Lung (tissue), 12 donors: ENCODE data around the gene EGFR. TPM values are rescaled to one million over a fixed set of nuclear protein-coding genes. Genes with fewer than 3 reads are reported as not detected.

Experiments
- ATAC-seq: fragments of 200-7000 bp; cut with Tn5 transposase; one replicate; pipeline ENCODE4 v1.9.1; 2020; ENCODE audit warnings: moderate number of reproducible peaks; ENCODE audit not compliant: insufficient read depth, low FRiP score
- DNase-seq, 3 donors: peaks; one replicate each; pipeline ENCODE4 v3.0.0-alpha.2; 2013 to 2017
- H3K27ac ChIP-seq, 2 donors: one replicate each; pipeline ENCODE4 v1.5.1; 2013; ENCODE audit warnings: mild to moderate bottlenecking in 2 of 2, moderate library complexity in 2 of 2, control low read depth in 1 of 2, inconsistent platforms in 1 of 2, low read depth in 1 of 2, low read length in 1 of 2
- H3K27me3 ChIP-seq, 3 donors: one replicate each; pipeline ENCODE4 v1.5.1; 2013; ENCODE audit warnings: low read length in 2 of 3; ENCODE audit not compliant: control insufficient read depth in 3 of 3, insufficient read depth in 3 of 3
- H3K36me3 ChIP-seq, 4 donors: one replicate each; pipeline ENCODE4 v1.5.1; 2013; ENCODE audit warnings: low read length in 4 of 4, mild to moderate bottlenecking in 1 of 4, moderate library complexity in 1 of 4; ENCODE audit not compliant: control insufficient read depth in 4 of 4, insufficient read depth in 4 of 4
- H3K4me1 ChIP-seq, 5 donors: one replicate each; pipeline ENCODE4 v1.5.1; 2013; ENCODE audit warnings: low read length in 5 of 5, mild to moderate bottlenecking in 2 of 5, moderate library complexity in 1 of 5; ENCODE audit not compliant: control insufficient read depth in 5 of 5, insufficient read depth in 5 of 5
- H3K4me3 ChIP-seq: one replicate; pipeline ENCODE4 v1.5.1; 2013; ENCODE audit warnings: mild to moderate bottlenecking, control low read depth, moderate library complexity
- H3K9ac ChIP-seq, 2 donors: one replicate each; pipeline ENCODE4 v1.5.1; 2013; ENCODE audit warnings: low read length in 2 of 2, control low read depth in 1 of 2; ENCODE audit not compliant: insufficient read depth in 1 of 2
- H3K9me3 ChIP-seq, 4 donors: one replicate each; pipeline ENCODE4 v1.5.1; 2013; ENCODE audit warnings: low read length in 3 of 4, mild to moderate bottlenecking in 1 of 4, moderate library complexity in 1 of 4; ENCODE audit not compliant: control insufficient read depth in 4 of 4, insufficient read depth in 3 of 4
- CTCF ChIP-seq: IDR thresholded peaks from 2 replicates; pipeline ENCODE4 v1.5.1; 2012; ENCODE audit warnings: mild to moderate bottlenecking; ENCODE audit errors: control extremely low read depth, extremely low read depth
- WGBS, 2 donors: extraction: QIAGEN DNeasy Blood & Tissue Kit; methylation state at CpG; one replicate each; pipeline ENCODE4 v1.1.7; 2013; 5-methylcytosine and 5-hydroxymethylcytosine counted together
- polyA plus RNA-seq, 2 donors: library from polyadenylated mRNA; stranded (reverse); fragments of 200-250 nt; gene quantifications; one replicate each; pipeline ENCODE4 v1.2.1, GENCODE V29; 2013
- total RNA-seq, 2 donors: library from RNA; depleted of rRNA in 1 of 2; stranded (reverse); fragments of >200 nt in 1 of 2; gene quantifications; one replicate each; pipeline ENCODE4 v1.2.1, GENCODE V29; 2014 to 2021
- donor health status: control.
- donor health status: control.
- donor health status: Bipolar disorder and iron deficiency.
- donor health status: healthy.
- donor health status: DM: yes; HTN: yes; CAD: no.

EGFR gene
- total and polyA plus RNA-seq, 4 donors = 11.6 to 78.7 (median 37.1) TPM

- Histone ChIP-seq H3K27ac (no peak overlapping the region), H3K4me1 (peaks cover 21 to 79% (median 51%) of the 10 kb centered on the region in 5 donors), H3K9me3 (no peaks in the 10 kb centered on the region), H3K4me3 (no peak overlapping the region), H3K9ac (no peak overlapping the region), H3K27me3 (no peaks in the 10 kb centered on the region), H3K36me3 (peaks cover 0 to 2% (median 0%) of the 10 kb centered on the region in 4 donors)
- no peak for TF ChIP-seq CTCF
- WGBS, 2 donors = 64 to 84% methylated on average over 3 of the region's 3 CpGs
- no peak for ATAC-seq
- no peak for DNase-seq
Observed at GRCh38 chr7:55127135-55127551, 108.3 kb downstream of the EGFR start.

GRCh38 chr7:55127622-55128081 lies 108.8 kb downstream of the EGFR start:
- Histone ChIP-seq H3K9ac (peak overlapping the region in 1 of 2 donors; percentile 8), H3K9me3 (no peaks in the 10 kb centered on the region)
- peak; percentile 37 for ATAC-seq

GRCh38 chr7:55128693-55129394 lies 110.0 kb downstream of the EGFR start:
- Histone ChIP-seq H3K4me1 (peaks cover 21 to 89% (median 66%) of the 10 kb centered on the region in 5 donors), H3K27ac (peak overlapping the region; percentile 62 to 90), H3K4me3 (no peak overlapping the region), H3K27me3 (no peaks in the 10 kb centered on the region), H3K36me3 (peaks cover 0 to 2% (median 0%) of the 10 kb centered on the region in 4 donors), H3K9ac (no peak overlapping the region), H3K9me3 (no peaks in the 10 kb centered on the region)
- ATAC-seq (no peak), DNase-seq (peak; percentile 80 to 94 (median 89))
- WGBS, 2 donors = 41 to 55% methylated on average over 6 of the region's 6 CpGs
- no peak for TF ChIP-seq CTCF

More at GRCh38 chr7:55127622-55128081, 108.8 kb downstream of the EGFR start:
- peaks cover 0 to 2% (median 0%) of the 10 kb centered on the region in 4 donors for H3K36me3 ChIP-seq
- WGBS, 2 donors = 29 to 42% methylated on average over 6 of the region's 6 CpGs
- no peak for TF ChIP-seq CTCF
- peak; percentile 77 to 96 (median 93) for DNase-seq
- peaks cover 21 to 84% (median 55%) of the 10 kb centered on the region in 5 donors for H3K4me1 ChIP-seq
- H3K4me3 ChIP-seq = no peak overlapping the region
- no peaks in the 10 kb centered on the region for H3K27me3 ChIP-seq
- H3K27ac ChIP-seq = peak overlapping the region; percentile 2 to 95
